Ishikawa (cell line): ENCODE results near the gene ERBB4.

Experiments used
- EGR1 ChIP-seq: IDR thresholded peaks from 2 replicates; pipeline ENCODE4 v1.6.1; 2012
- FOXM1 ChIP-seq: IDR thresholded peaks from 2 replicates; pipeline ENCODE4 v1.6.1; 2012; ENCODE audit warnings: low read depth, borderline replicate concordance
- TCF12 ChIP-seq: IDR thresholded peaks from 2 replicates; pipeline ENCODE4 v1.6.1; 2012; ENCODE audit warnings: low read depth
- USF1 ChIP-seq: IDR thresholded peaks from 2 replicates; pipeline ENCODE4 v1.6.1; 2012

- TF ChIP-seq TCF12 (no peak), EGR1 (no peak), USF1 (no peak), FOXM1 (no peak)
These were observed 194.5 kb downstream of the ERBB4 start for GRCh38 chr2:212344131-212344530.
